ENCODE data around the gene SFTA2.
"Not testable (repeated sequence)": the region's sequence is repeated elsewhere in the genome, so short reads cannot be mapped to it uniquely, and the experiment has no call there.

- not testable (repeated sequence) for TF ChIP-seq POLR2A, CTCF (IDR thresholded peaks at IDR 0.05)
Measured at GRCh38 chr6:30969171-30969570, 37.2 kb upstream of the SFTA2 start.
